Measurements from ENCODE around the gene GRIFIN. TPM values are rescaled to one million over a fixed set of nuclear protein-coding genes. Genes with fewer than 3 reads are reported as not detected.

Gene GRIFIN
- total and polyA plus RNA-seq, 7 donors: not detected

- WGBS, 2 donors: 76 to 81% methylated on average over 8 of the region's 8 CpGs
These were observed 23.4 kb downstream of the GRIFIN start for GRCh38 chr7:2452643-2453270.

DNA sequence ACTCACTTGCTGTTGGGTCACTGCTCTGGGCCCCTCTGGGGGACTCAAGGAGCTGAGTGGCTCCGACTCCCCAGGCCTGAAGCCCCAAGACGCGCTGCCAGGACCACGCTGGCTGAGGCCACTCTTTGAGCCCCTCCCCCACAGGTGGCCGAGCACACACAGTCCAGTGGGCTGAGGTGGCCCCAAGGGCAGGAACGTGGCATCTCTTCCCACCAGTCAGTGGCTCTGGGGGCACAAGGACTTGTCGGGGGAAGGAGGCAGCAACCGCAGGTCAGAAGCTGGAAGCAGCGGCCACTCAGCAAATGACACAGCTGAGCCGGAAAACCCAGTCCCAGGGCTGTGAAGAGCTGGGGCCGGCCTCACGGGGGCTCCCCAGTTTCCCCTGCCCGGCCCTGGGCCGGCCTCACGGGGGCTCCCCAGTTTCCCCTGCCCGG lies 24.1 kb downstream of the GRIFIN start:
- WGBS, 2 donors: 16 to 20% methylated on average over 16 of the region's 16 CpGs
- H3K4me1 ChIP-seq: peaks cover 0 to 12% (median 11%) of the 10 kb centered on the region in 4 donors
- H3K27me3 ChIP-seq: no peaks in the 10 kb centered on the region
- H3K9me3 ChIP-seq: no peaks in the 10 kb centered on the region
- peak overlapping the region in 1 of 4 donors; percentile 43 for H3K27ac ChIP-seq
- H3K4me3 ChIP-seq: peak overlapping the region; percentile 15 to 50 (median 38)
- no peak for DNase-seq
- TF ChIP-seq CTCF (IDR thresholded peaks at IDR 0.05): no peak
- no peak for TF ChIP-seq EP300 (IDR thresholded peaks at IDR 0.05)
- TF ChIP-seq POLR2A (IDR thresholded peaks at IDR 0.05): no peak
- TF ChIP-seq POLR2AphosphoS5 (IDR thresholded peaks at IDR 0.05): no peak
- no peaks in the 10 kb centered on the region for H3K36me3 ChIP-seq
- intact Hi-C loops (cut with DNase I): loop anchor here (5.0 to 10.0 kb wide), 2 partner anchors 105 to 233 kb away; partner anchors contain the start of genes AMZ1, BRAT1 and IQCE

More at GRCh38 chr7:2452643-2453270, 23.4 kb downstream of the GRIFIN start:
- Histone ChIP-seq H3K9me3 (no peaks in the 10 kb centered on the region), H3K36me3 (no peaks in the 10 kb centered on the region), H3K4me1 (peaks cover 0 to 12% (median 11%) of the 10 kb centered on the region in 4 donors), H3K4me3 (no peak overlapping the region), H3K27ac (no peak overlapping the region), H3K27me3 (no peaks in the 10 kb centered on the region)
- intact Hi-C loops (cut with DNase I): loop anchor here (5.0 to 10.0 kb wide), 2 partner anchors 105 to 232 kb away; partner anchors contain the start of genes AMZ1, BRAT1 and IQCE
- no peak for DNase-seq
- no peak for TF ChIP-seq CTCF (IDR thresholded peaks at IDR 0.05)
- no peak for TF ChIP-seq POLR2AphosphoS5 (IDR thresholded peaks at IDR 0.05)
- TF ChIP-seq POLR2A (IDR thresholded peaks at IDR 0.05): no peak

DNA sequence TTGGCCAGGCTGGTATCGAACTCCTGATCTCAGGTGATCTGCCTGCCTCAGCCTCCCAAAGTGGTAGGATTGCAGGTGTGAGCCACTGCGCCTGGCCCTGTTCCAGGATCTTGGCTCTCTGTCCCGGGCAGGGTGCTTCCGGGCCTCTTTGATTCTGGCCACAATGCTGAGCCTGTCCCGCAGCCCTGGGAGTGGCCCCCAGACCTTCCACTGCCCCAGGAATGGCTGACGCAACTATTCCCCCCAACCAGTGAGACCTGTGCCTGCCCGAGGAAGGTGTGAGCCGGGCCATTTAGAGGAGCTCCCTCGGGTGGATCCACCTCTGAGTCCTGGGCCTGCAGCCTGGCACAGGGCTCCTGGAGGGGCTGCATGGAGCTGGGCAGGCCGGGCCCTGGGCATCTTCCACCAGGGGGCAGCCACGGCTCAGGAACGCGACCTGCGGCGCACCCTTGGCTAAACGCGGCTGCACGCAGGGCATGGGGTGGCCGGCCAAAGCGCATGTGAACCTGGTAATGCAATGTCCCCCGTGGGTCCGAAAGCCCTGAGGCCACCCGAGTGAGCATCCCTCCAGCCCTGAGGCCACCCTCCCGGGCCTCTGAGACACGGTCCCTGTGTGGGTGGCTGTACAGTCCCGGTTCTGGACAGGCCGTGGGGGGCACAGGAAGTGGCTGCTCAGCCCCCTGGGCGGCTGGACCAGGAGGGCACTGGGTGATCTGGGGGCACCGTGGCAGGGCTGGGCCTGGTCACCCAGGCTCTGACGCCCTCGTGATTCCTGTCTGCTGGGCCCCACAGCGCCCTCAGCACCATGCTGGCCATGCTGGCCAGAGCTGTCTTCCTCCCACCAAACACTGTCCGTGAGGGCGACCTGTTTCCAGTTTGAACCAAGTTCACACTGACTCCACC lies 24.8 kb downstream of the GRIFIN start:
- intact Hi-C loops (cut with DNase I): loop anchor here (5.0 to 10.0 kb wide), 2 partner anchors 106 to 233 kb away; partner anchors contain the start of genes AMZ1, BRAT1 and IQCE
- WGBS, 2 donors: 7 to 13% methylated on average over 34 of the region's 34 CpGs
- peak overlapping the region in 1 of 4 donors; percentile 43 for H3K27ac ChIP-seq
- peaks cover 0 to 12% (median 11%) of the 10 kb centered on the region in 4 donors for H3K4me1 ChIP-seq
- H3K36me3 ChIP-seq: no peaks in the 10 kb centered on the region
- no peaks in the 10 kb centered on the region for H3K27me3 ChIP-seq
- H3K4me3 ChIP-seq: peak overlapping the region; percentile 15 to 50 (median 38)
- no peak for TF ChIP-seq POLR2A (IDR thresholded peaks at IDR 0.05)
- TF ChIP-seq POLR2AphosphoS5 (IDR thresholded peaks at IDR 0.05): no peak
- no peak for TF ChIP-seq EP300 (IDR thresholded peaks at IDR 0.05)
- peak; percentile 65 to 89 (median 76) for TF ChIP-seq CTCF (IDR thresholded peaks at IDR 0.05)
- peak; percentile 89 for DNase-seq
- no peaks in the 10 kb centered on the region for H3K9me3 ChIP-seq

DNA sequence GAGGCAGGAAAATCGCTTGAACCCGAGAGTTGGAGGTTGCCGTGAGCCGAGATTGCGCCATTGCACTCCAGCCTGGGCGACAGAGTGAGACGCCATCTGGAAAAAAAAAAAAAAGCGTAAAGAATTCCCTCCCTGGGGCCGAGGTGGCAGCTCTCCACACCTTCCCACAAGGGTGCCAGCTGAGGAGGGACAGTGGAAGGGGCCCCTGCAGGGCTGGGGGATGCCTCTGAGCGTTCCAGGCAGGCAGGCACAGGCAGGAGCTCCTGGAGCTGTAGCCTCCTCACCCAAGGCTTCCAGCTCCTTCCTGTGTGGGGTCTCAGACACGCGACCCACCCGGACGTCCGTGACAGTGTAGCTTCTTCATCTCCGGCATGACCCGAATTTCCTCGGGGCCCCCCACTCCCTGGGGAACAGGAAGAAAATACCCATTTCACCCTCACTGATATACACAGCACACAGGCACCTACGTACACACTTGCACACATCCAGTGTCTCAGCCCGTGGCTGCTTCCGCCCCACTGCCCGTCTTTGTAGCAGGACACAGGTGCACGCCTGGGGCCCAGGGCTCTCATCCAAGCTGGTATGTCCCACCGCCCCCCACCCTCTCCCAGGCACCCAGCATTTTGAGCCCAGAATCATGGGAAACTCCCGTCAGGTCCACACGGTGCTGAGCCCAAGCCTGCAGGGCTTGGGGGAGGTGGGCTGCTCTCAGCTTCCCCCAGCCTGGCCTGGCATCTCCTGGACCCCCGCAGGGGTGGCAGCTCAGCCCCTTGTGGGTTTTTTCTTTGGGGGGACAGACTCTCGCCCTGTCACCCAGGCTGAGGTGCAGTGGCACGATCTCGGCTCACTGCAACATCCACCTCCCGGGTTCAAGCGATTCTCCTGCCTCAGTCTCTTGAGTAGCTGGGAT lies 25.7 kb downstream of the GRIFIN start:
- Histone ChIP-seq H3K4me1 (peaks cover 0 to 12% (median 11%) of the 10 kb centered on the region in 4 donors), H3K9me3 (no peaks in the 10 kb centered on the region), H3K27ac (no peak overlapping the region), H3K4me3 (no peak overlapping the region), H3K27me3 (no peaks in the 10 kb centered on the region), H3K36me3 (no peaks in the 10 kb centered on the region)
- 64 to 75% methylated on average over 32 of the region's 32 CpGs for WGBS, 2 donors
- DNase-seq: no peak
- TF ChIP-seq EP300 (IDR thresholded peaks at IDR 0.05) (no peak), POLR2AphosphoS5 (IDR thresholded peaks at IDR 0.05) (no peak), POLR2A (IDR thresholded peaks at IDR 0.05) (no peak), CTCF (IDR thresholded peaks at IDR 0.05) (no peak)
- intact Hi-C loops (cut with DNase I): loop anchor here (5.0 to 10.0 kb wide), 2 partner anchors 107 to 234 kb away; partner anchors contain the start of genes AMZ1, BRAT1 and IQCE

Data from sigmoid colon (tissue), 7 donors.